Fibroblast of lung (primary cell): Measurements from ENCODE around the gene DGKA.

Experiments used
- EZH2 ChIP-seq: IDR thresholded peaks from 2 replicates; pipeline ENCODE4 v1.5.1; 2012; ENCODE audit warnings: low read length, control low read depth, mild to moderate bottlenecking; ENCODE audit errors: missing control alignments
- TF ChIP-seq, protein P1 (sequence below), 2 donors: IDR thresholded peaks in 1 of 2; conservative IDR thresholded peaks in 1 of 2; 1 replicate in 1 of 2; 2 replicates in 1 of 2; pipeline ENCODE4 v1.5.1; 2011 to 2012; ENCODE audit warnings: low read length in 2 of 2, control low read depth in 1 of 2, inconsistent platforms in 1 of 2, low read depth in 1 of 2, mild to moderate bottlenecking in 1 of 2

GRCh38 chr12:55942055-55942454, 11.1 kb downstream of the DGKA start:
- TF ChIP-seq, protein P1, sequence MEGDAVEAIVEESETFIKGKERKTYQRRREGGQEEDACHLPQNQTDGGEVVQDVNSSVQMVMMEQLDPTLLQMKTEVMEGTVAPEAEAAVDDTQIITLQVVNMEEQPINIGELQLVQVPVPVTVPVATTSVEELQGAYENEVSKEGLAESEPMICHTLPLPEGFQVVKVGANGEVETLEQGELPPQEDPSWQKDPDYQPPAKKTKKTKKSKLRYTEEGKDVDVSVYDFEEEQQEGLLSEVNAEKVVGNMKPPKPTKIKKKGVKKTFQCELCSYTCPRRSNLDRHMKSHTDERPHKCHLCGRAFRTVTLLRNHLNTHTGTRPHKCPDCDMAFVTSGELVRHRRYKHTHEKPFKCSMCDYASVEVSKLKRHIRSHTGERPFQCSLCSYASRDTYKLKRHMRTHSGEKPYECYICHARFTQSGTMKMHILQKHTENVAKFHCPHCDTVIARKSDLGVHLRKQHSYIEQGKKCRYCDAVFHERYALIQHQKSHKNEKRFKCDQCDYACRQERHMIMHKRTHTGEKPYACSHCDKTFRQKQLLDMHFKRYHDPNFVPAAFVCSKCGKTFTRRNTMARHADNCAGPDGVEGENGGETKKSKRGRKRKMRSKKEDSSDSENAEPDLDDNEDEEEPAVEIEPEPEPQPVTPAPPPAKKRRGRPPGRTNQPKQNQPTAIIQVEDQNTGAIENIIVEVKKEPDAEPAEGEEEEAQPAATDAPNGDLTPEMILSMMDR (conservative IDR thresholded peaks at IDR 0.05 in 1 of 2, IDR thresholded peaks at IDR 0.05 in 1 of 2; ENCODE audit: low read depth in 1 of 2, low read length in 2 of 2): no peak
- no peak for TF ChIP-seq EZH2
